HCT116 (cell line): ENCODE measurements around the gene TASP1. TPM values are rescaled to one million over a fixed set of nuclear protein-coding genes. Genes with fewer than 3 reads are reported as not detected.
"Not testable (repeated sequence)": the region's sequence is repeated elsewhere in the genome, so short reads cannot be mapped to it uniquely, and the experiment has no call there.

ENCODE experiments used
- ATAC-seq: fragments of 200-7000 bp; cut with Tn5 transposase; 2 replicates; pipeline ENCODE4 v1.9.1; 2020; ENCODE audit warnings: mild to moderate bottlenecking, moderate library complexity
- BruUV-seq: library from RNA; stranded (reverse); fragments of 400-500 nt; replicated peaks from 2 replicates; lab custom pipeline; 2021; lab: Mats Ljungman, UMichigan
- CTCF ChIA-PET: fragments of 300-600 bp; sonication (Branson Sonifier 250); formaldehyde crosslinking; loops from one replicate; lab custom pipeline; 2021; ENCODE audit warnings: antibody characterized with exemption; lab: Charles Lee
- POLR2A ChIA-PET: fragments of 300-600, 350-600 bp; sonication (Branson Sonifier 250); formaldehyde crosslinking; loops from one replicate; lab custom pipeline; 2021; ENCODE audit warnings: antibody characterized with exemption; lab: Charles Lee
- RAD21 ChIA-PET, 2 experiments: fragments of 300-600 bp; sonication (Branson Sonifier 250); formaldehyde crosslinking; loops; one replicate each; lab custom pipeline; 2023; ENCODE audit warnings: low total read pairs in 2 of 2; ENCODE audit not compliant: uncharacterized antibody in 2 of 2, unreplicated experiment in 2 of 2, low non-redundant PET in 1 of 2; lab: Charles Lee
- DNase-seq: peaks from one replicate; pipeline ENCODE4 v3.0.0-alpha.2; 2010; ENCODE audit warnings: low read depth, low spot score
- H2AFZ ChIP-seq: fragments of 200-600 bp; shearing (Covaris generic), sonication (generic); 2 replicates; pipeline ENCODE4 v1.6.1; 2017; ENCODE audit warnings: low read depth, mixed run types, mixed read lengths, antibody characterized with exemption, low read length; ENCODE audit not compliant: poor library complexity, severe bottlenecking
- H3K27ac ChIP-seq: 2 replicates; pipeline ENCODE4 v1.5.1; 2012; ENCODE audit warnings: low read depth, low read length
- H3K27me3 ChIP-seq: fragments of 200-600 bp; sonication (generic); 2 replicates; pipeline ENCODE4 v1.6.1; 2016; ENCODE audit warnings: mixed run types, low read length, mixed read lengths; ENCODE audit not compliant: insufficient read depth
- H3K36me3 ChIP-seq, 2 experiments: fragments of 200-500 bp in 1 of 2; fragments of 200-600 bp in 1 of 2; sonication (Bioruptor generic) in 1 of 2; sonication (generic) in 1 of 2; 2 replicates each; pipeline versions ENCODE4 v1.5.1 to v1.6.1; 2014 to 2016; ENCODE audit warnings: low read length in 2 of 2, inconsistent platforms in 1 of 2, mixed read lengths in 1 of 2, mixed run types in 1 of 2; ENCODE audit not compliant: insufficient read depth in 2 of 2, control insufficient read depth in 1 of 2
- H3K4me1 ChIP-seq, 2 experiments: fragments of 200-600 bp in 1 of 2; sonication (generic) in 1 of 2; 2 replicates each; pipeline versions ENCODE4 v1.5.1 to v1.6.1; 2012 to 2017; ENCODE audit warnings: low read length in 2 of 2, inconsistent platforms in 1 of 2, mild to moderate bottlenecking in 1 of 2, mixed read lengths in 1 of 2, mixed run types in 1 of 2, moderate library complexity in 1 of 2; ENCODE audit not compliant: insufficient read depth in 2 of 2, control insufficient read depth in 1 of 2
- H3K4me2 ChIP-seq: fragments of 200-600 bp; sonication (generic); 2 replicates; pipeline ENCODE4 v1.6.1; 2017; ENCODE audit warnings: mixed run types, low read length, mixed read lengths
- H3K4me3 ChIP-seq, 2 experiments: fragments of 200-600 bp in 1 of 2; sonication (generic) in 1 of 2; replicated peaks in 1 of 2; 2 replicates each; pipeline ENCODE4 v1.5.1; 2011 to 2016; ENCODE audit warnings: low read length in 2 of 2, control low read depth in 1 of 2, low read depth in 1 of 2, mild to moderate bottlenecking in 1 of 2, mixed read lengths in 1 of 2, mixed run types in 1 of 2
- H3K79me2 ChIP-seq: fragments of 200-600 bp; sonication (generic); 2 replicates; pipeline ENCODE4 v1.6.1; 2017; ENCODE audit warnings: mild to moderate bottlenecking, mixed run types, low read length, moderate library complexity, mixed read lengths; ENCODE audit not compliant: insufficient read depth
- H3K9ac ChIP-seq: fragments of 200-600 bp; sonication (generic); 2 replicates; pipeline ENCODE4 v1.6.1; 2016; ENCODE audit warnings: low read length, mixed read lengths
- H3K9me2 ChIP-seq: fragments of 200-600 bp; sonication (generic), shearing (Covaris generic); 2 replicates; pipeline ENCODE4 v1.6.1; 2017; ENCODE audit warnings: mixed run types, mild to moderate bottlenecking, moderate library complexity; ENCODE audit not compliant: insufficient read depth
- H3K9me3 ChIP-seq, 2 experiments: fragments of 200-500 bp in 1 of 2; fragments of 200-600 bp in 1 of 2; sonication (Bioruptor generic) in 1 of 2; sonication (generic) in 1 of 2; 2 replicates each; pipeline ENCODE4 v1.6.1; 2014 to 2017; ENCODE audit warnings: low read length in 2 of 2, mixed read lengths in 2 of 2, inconsistent platforms in 1 of 2, low read depth in 1 of 2, mild to moderate bottlenecking in 1 of 2, mixed run types in 1 of 2, moderate library complexity in 1 of 2; ENCODE audit not compliant: control insufficient read depth in 1 of 2, insufficient read depth in 1 of 2
- H4K20me1 ChIP-seq: fragments of 200-600 bp; sonication (generic), shearing (Covaris generic); 2 replicates; pipeline ENCODE4 v1.6.1; 2017; ENCODE audit warnings: mixed run types, mild to moderate bottlenecking, moderate library complexity; ENCODE audit not compliant: insufficient read depth
- JUND ChIP-seq: IDR thresholded peaks from 2 replicates; pipeline ENCODE4 v1.6.1; 2012
- POLR2AphosphoS5 ChIP-seq: IDR thresholded peaks from 2 replicates; pipeline ENCODE4 v1.6.1; 2011; ENCODE audit warnings: mild to moderate bottlenecking, low read depth, low read length, moderate library complexity
- RAD21 ChIP-seq: IDR thresholded peaks from 2 replicates; pipeline ENCODE4 v1.6.1; 2012; ENCODE audit warnings: low read depth, mild to moderate bottlenecking
- REST ChIP-seq: IDR thresholded peaks from 2 replicates; pipeline ENCODE4 v1.6.1; 2012; ENCODE audit warnings: low read depth
- SP1 ChIP-seq: IDR thresholded peaks from 2 replicates; pipeline ENCODE4 v1.6.1; 2012; ENCODE audit warnings: low read depth
- YY1 ChIP-seq: IDR thresholded peaks from 2 replicates; pipeline ENCODE4 v1.6.1; 2011; ENCODE audit warnings: low read length, low read depth, moderate library complexity, mild to moderate bottlenecking; ENCODE audit not compliant: insufficient replicate concordance; ENCODE audit errors: extremely low read depth
- ZFX ChIP-seq: fragments of 450-650 bp; IDR thresholded peaks from 2 replicates; pipeline ENCODE4 v1.6.1; 2017
- intact Hi-C: fragments of 100-400 bp; cut with micrococcal nuclease; formaldehyde crosslinking; loops from 2 replicates; pipeline ENCODE4 v1.10.0; 2022
- total RNA-seq: library from RNA; stranded (reverse); gene quantifications from one replicate; pipeline ENCODE4 v1.2.1, GENCODE V29; 2021; ENCODE audit not compliant: unreplicated experiment

TASP1 gene
- total RNA-seq, 1 experiment from 2014 or later: 19.1 TPM

DNA sequence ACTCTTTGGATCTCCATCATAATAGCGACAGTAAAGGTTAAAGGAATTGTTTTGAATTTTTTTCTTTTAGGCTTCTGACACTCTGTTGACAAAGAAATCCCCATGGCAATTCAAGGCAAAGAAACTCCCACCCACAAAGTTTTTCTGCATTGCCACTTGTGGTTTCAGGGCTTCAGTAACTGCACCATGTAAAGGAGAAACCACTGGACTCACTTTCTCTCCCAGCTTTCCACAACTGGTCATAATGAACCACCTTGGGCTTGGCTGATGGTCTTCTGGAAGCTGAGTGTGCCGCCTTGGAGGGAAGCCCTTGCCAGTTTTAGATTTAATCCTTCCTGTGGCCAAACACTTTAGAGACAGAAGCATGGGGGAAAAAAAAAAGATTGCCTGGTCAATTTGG, 254.6 kb downstream of the TASP1 start:
- POLR2A ChIA-PET: no interaction called here
- H3K9me2 ChIP-seq: no peaks in the 10 kb centered on the region
- no peak overlapping the region for H3K4me3 ChIP-seq
- intact Hi-C loops: no loop called here
- H3K9ac ChIP-seq: no peak overlapping the region
- RAD21 ChIA-PET: no interaction called here
- H3K4me2 ChIP-seq: no peak overlapping the region
- no TSS peak for BruUV-seq
- H3K27me3 ChIP-seq: no peaks in the 10 kb centered on the region
- DNase-seq (no peak), ATAC-seq (no peak)
- H3K27ac ChIP-seq: no peak overlapping the region
- H3K4me1 ChIP-seq: no peaks in the 10 kb centered on the region
- no peaks in the 10 kb centered on the region for H3K79me2 ChIP-seq
- H4K20me1 ChIP-seq: no peaks in the 10 kb centered on the region
- no peak overlapping the region for H2AFZ ChIP-seq
- no peaks in the 10 kb centered on the region for H3K9me3 ChIP-seq
- no peak for TF ChIP-seq YY1
- no peak for TF ChIP-seq REST
- TF ChIP-seq RAD21: no peak
- peaks cover 0 to 4% of the 10 kb centered on the region in 2 experiments; a peak in 1 of 4 replicates for H3K36me3 ChIP-seq
- CTCF ChIA-PET: no interaction called here

DNA sequence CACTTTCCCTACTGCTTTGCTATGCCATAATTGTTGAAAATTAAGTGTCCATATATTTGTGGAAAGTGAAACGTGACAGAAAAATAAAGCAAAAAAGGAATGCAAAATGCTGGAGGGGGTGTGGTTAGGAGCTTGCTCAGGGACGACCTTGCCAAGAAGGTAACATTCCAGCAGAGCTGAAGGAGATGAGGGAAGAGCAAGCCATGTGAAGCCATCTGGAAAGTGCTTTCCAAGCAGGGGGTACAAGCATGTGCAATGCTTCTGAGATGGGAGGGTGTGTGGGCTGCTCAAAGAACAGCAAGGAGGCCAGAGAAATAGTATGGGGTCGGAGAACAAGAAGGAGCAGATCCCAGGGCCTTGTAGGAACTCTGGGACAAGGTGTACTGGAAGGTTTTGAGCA, 255.9 kb downstream of the TASP1 start:
- Histone ChIP-seq H3K9ac (no peak overlapping the region), H3K4me2 (no peak overlapping the region), H3K4me3 (no peak overlapping the region), H3K27me3 (no peaks in the 10 kb centered on the region), H4K20me1 (no peaks in the 10 kb centered on the region), H3K27ac (no peak overlapping the region), H3K36me3 (0 out of 4 replicates have a peak, but pooled peaks cover 0 to 3% of the 10 kb centered on the region in 2 experiments), H3K9me2 (no peaks in the 10 kb centered on the region), H3K79me2 (no peaks in the 10 kb centered on the region), H3K4me1 (no peaks in the 10 kb centered on the region), H3K9me3 (no peaks in the 10 kb centered on the region), H2AFZ (no peak overlapping the region)
- POLR2A ChIA-PET: no interaction called here
- intact Hi-C loops: no loop called here
- TF ChIP-seq ZFX (no peak), JUND (no peak), POLR2AphosphoS5 (no peak), SP1 (no peak)
- CTCF ChIA-PET: no interaction called here
- BruUV-seq: no TSS peak
- RAD21 ChIA-PET: no interaction called here
- DNase-seq (no peak), ATAC-seq (no peak)

DNA sequence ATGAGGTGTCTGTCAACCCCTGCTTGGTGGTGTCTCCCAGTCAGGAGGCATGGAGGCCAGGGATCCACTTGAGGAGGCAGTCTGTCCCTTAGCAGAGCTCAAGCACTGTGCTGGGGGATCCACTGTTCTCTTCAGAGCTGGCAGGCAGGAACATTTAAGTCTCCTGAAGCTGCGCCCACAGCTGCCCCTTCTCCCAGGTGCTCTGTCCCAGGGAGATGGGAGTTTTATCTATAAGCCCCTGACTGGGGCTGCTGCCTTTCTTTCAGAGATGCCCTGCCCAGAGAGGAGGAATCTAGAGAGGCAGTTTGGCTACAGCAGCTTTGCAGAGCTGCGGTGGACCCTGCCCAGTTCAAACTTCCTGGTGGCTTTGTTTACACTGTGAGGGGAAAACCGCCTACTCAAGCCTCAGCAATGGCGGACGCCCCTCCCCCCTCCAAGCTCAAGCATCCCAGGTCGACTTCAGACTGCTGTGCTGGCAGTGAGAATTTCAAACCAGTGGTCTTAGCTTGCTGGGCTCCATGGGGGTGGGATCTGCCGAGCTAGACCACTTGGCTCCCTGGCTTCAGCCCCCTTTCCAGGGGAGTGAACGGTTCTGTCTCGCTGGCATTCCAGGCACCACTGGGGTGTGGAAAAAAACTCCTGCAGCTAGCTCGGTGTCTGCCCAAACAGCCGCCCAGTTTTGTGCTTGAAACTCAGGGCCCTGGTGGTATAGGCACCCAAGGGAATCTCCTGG, 258.1 kb downstream of the TASP1 start:
- BruUV-seq, DNase-seq, H3K4me2 ChIP-seq, CTCF ChIA-PET, H3K27me3 ChIP-seq, H3K4me3 ChIP-seq, H3K79me2 ChIP-seq, H3K9me3 ChIP-seq, intact Hi-C loops, H3K9me2 ChIP-seq, POLR2A ChIA-PET, H3K27ac ChIP-seq, H2AFZ ChIP-seq, H4K20me1 ChIP-seq, H3K4me1 ChIP-seq, H3K36me3 ChIP-seq, ATAC-seq, H3K9ac ChIP-seq: not testable (repeated sequence)
- RAD21 ChIA-PET: interaction anchor here in 1 of 2 experiments (0.5 kb wide), 1 partner anchor 669 kb away, joined by 3 read pairs; no protein-coding TSS in a partner anchor
